Stomach (tissue), 4 donors: Measurements from ENCODE around the gene GCAT.

ENCODE experiments used
- POLR2A ChIP-seq, 4 donors: fragments of 450-650 bp; IDR thresholded peaks; one replicate each; pipeline ENCODE4 v1.6.1; 2016; ENCODE audit warnings: antibody characterized with exemption in 4 of 4, control low read depth in 2 of 4, mild to moderate bottlenecking in 1 of 4, moderate library complexity in 1 of 4
- POLR2AphosphoS5 ChIP-seq, 3 donors: sonication (generic); formaldehyde crosslinking; IDR thresholded peaks; one replicate each; pipeline ENCODE4 v1.6.1; 2016; ENCODE audit warnings: antibody characterized with exemption in 3 of 3

GRCh38 chr22:37860796-37861421, 53.2 kb downstream of the GCAT start:
- TF ChIP-seq POLR2AphosphoS5 (IDR thresholded peaks at IDR 0.05): no peak
- TF ChIP-seq POLR2A (IDR thresholded peaks at IDR 0.05): no peak
